SK-N-SH treated with all-trans-retinoic acid at 6 μM for 48 hours (cell line): ENCODE data around the gene CD28.
"Not testable (repeated sequence)": the region's sequence is repeated elsewhere in the genome, so short reads cannot be mapped to it uniquely, and the experiment has no call there.

Experiments used
- ATAC-seq: fragments of 200-7000 bp; cut with Tn5 transposase; 3 replicates; pipeline ENCODE4 v1.9.1; 2020; ENCODE audit warnings: mild to moderate bottlenecking, moderate library complexity
- ARNTL ChIP-seq: fragments of 450-650 bp; formaldehyde crosslinking; IDR thresholded peaks from 2 replicates; pipeline ENCODE4 v1.5.0; 2020; ENCODE audit warnings: low read depth, mild to moderate bottlenecking, moderate library complexity, borderline replicate concordance
- BACH2 ChIP-seq: fragments of 250-450 bp; sonication (Bioruptor Pico); IDR thresholded peaks from 2 replicates; pipeline ENCODE4 v1.9.0; 2021; ENCODE audit warnings: mild to moderate bottlenecking, borderline replicate concordance
- CREB5 ChIP-seq: fragments of 250-450 bp; sonication (Bioruptor Pico); IDR thresholded peaks from 2 replicates; pipeline ENCODE4 v1.5.1; 2020; ENCODE audit warnings: low read depth, mild to moderate bottlenecking, moderate library complexity
- ESRRG ChIP-seq: fragments of 250-450 bp; sonication (Bioruptor Pico); IDR thresholded peaks from 2 replicates; pipeline ENCODE4 v1.6.1; 2021; ENCODE audit warnings: mild to moderate bottlenecking
- ISL1 ChIP-seq: fragments of 250-450 bp; sonication (Bioruptor Pico); IDR thresholded peaks from 2 replicates; pipeline ENCODE4 v2.1.2; 2022; ENCODE audit warnings: mild to moderate bottlenecking, moderate library complexity
- OSR1 ChIP-seq: fragments of 250-450 bp; sonication (Bioruptor Pico); IDR thresholded peaks from 2 replicates; pipeline ENCODE4 v1.8.0; 2022; ENCODE audit warnings: moderate library complexity, mild to moderate bottlenecking, inconsistent platforms
- PATZ1 ChIP-seq: fragments of 250-450 bp; sonication (Bioruptor Pico); IDR thresholded peaks from 2 replicates; pipeline ENCODE4 v1.8.0; 2020; ENCODE audit warnings: mild to moderate bottlenecking, moderate library complexity, borderline replicate concordance
- POU6F1 ChIP-seq: fragments of 250-450 bp; sonication (Bioruptor Pico); IDR thresholded peaks from 2 replicates; pipeline ENCODE4 v1.8.0; 2021; ENCODE audit warnings: low read depth, mild to moderate bottlenecking, moderate library complexity, borderline replicate concordance
- SNAI2 ChIP-seq: fragments of 250-450 bp; sonication (Bioruptor Pico); IDR thresholded peaks from 2 replicates; pipeline ENCODE4 v1.5.0; 2020; ENCODE audit warnings: mild to moderate bottlenecking, moderate library complexity
- TCF4 ChIP-seq: fragments of 250-450 bp; sonication (Bioruptor Pico); IDR thresholded peaks from 2 replicates; pipeline ENCODE4 v1.8.0; 2021; ENCODE audit warnings: mild to moderate bottlenecking, moderate library complexity, borderline replicate concordance
- TSHZ2 ChIP-seq: fragments of 250-450 bp; sonication (Bioruptor Pico); IDR thresholded peaks from 2 replicates; pipeline ENCODE4 v1.5.0; 2020; ENCODE audit warnings: mild to moderate bottlenecking, moderate library complexity
- ZC3H10 ChIP-seq: fragments of 250-450 bp; sonication (Bioruptor Pico); IDR thresholded peaks from 2 replicates; pipeline ENCODE4 v1.5.1; 2021; ENCODE audit warnings: mild to moderate bottlenecking, moderate library complexity
- ZFP3 ChIP-seq: fragments of 250-450 bp; sonication (Bioruptor Pico); IDR thresholded peaks from 2 replicates; pipeline ENCODE4 v1.5.0; 2020; ENCODE audit warnings: mild to moderate bottlenecking, moderate library complexity
- ZNF565 ChIP-seq: fragments of 450-650 bp; formaldehyde crosslinking; conservative IDR thresholded peaks from 2 replicates; pipeline ENCODE4 v1.5.0; 2020; ENCODE audit warnings: low read depth, mild to moderate bottlenecking, moderate library complexity
- ZNF70 ChIP-seq: fragments of 450-650 bp; formaldehyde crosslinking; IDR thresholded peaks from 2 replicates; pipeline ENCODE4 v1.5.0; 2020; ENCODE audit warnings: mild to moderate bottlenecking, moderate library complexity

CD28 gene

GRCh38 chr2:203697190-203697589 is 9.2 kb upstream of the CD28 start:
- TF ChIP-seq ZFP3 (CRISPR knock-in tag) (no peak), ZNF70 (CRISPR knock-in tag) (no peak), TCF4 (CRISPR knock-in tag) (no peak), CREB5 (CRISPR knock-in tag) (no peak), ZNF565 (no peak), TSHZ2 (no peak), POU6F1 (CRISPR knock-in tag) (no peak), ZC3H10 (CRISPR knock-in tag) (no peak), PATZ1 (CRISPR knock-in tag) (no peak), ESRRG (no peak), ARNTL (CRISPR knock-in tag) (no peak), ISL1 (CRISPR knock-in tag) (no peak)
- no peak for ATAC-seq

GRCh38 chr2:203697763-203698162 is 8.7 kb upstream of the CD28 start:
- not testable (repeated sequence) for ATAC-seq

- ATAC-seq: not testable (repeated sequence)
Observed at GRCh38 chr2:203698410-203698809, 8.0 kb upstream of the CD28 start.

- ATAC-seq: no peak
- TF ChIP-seq OSR1 (CRISPR knock-in tag) (no peak), BACH2 (no peak), TSHZ2 (no peak), ZFP3 (CRISPR knock-in tag) (no peak)
Observed at GRCh38 chr2:203704430-203704829, 2.0 kb upstream of the CD28 start.

GRCh38 chr2:203705178-203705577 is 1.3 kb upstream of the CD28 start:
- ATAC-seq: no peak
- no peak for TF ChIP-seq TSHZ2
- TF ChIP-seq CREB5 (CRISPR knock-in tag): no peak
- no peak for TF ChIP-seq POU6F1 (CRISPR knock-in tag)
- no peak for TF ChIP-seq OSR1 (CRISPR knock-in tag)
- TF ChIP-seq BACH2: no peak
- no peak for TF ChIP-seq SNAI2
